IMR-90 (cell line): ENCODE measurements around the gene RRP1B.

ENCODE experiments used
- CEBPB ChIP-seq: IDR thresholded peaks from 2 replicates; pipeline ENCODE4 v1.6.1; 2012; ENCODE audit warnings: low read depth, low read length, improper control_type of control experiment
- MAZ ChIP-seq: IDR thresholded peaks from 2 replicates; pipeline ENCODE4 v1.6.1; 2012; ENCODE audit warnings: low read depth, mild to moderate bottlenecking, low read length, improper control_type of control experiment, moderate library complexity, borderline replicate concordance
- POLR2A ChIP-seq: IDR thresholded peaks from 2 replicates; pipeline ENCODE4 v1.6.1; 2012; ENCODE audit warnings: mild to moderate bottlenecking, low read depth, low read length
- RAD21 ChIP-seq: IDR thresholded peaks from 2 replicates; pipeline ENCODE4 v1.6.1; 2012; ENCODE audit warnings: low read length, improper control_type of control experiment
- SMC3 ChIP-seq: fragments of 150-350 bp; IDR thresholded peaks from 2 replicates; pipeline ENCODE4 v1.6.1; 2016; ENCODE audit warnings: low read depth, mild to moderate bottlenecking, antibody characterized with exemption, low read length, moderate library complexity
- USF2 ChIP-seq: fragments of 150-350 bp; IDR thresholded peaks from 2 replicates; pipeline ENCODE4 v1.6.1; 2017; ENCODE audit warnings: mild to moderate bottlenecking, antibody characterized with exemption, low read length, low read depth
- TF ChIP-seq, protein P1 (sequence below): conservative IDR thresholded peaks from 2 replicates; pipeline ENCODE4 v1.5.1; 2012; ENCODE audit warnings: mild to moderate bottlenecking, low read depth, low read length, improper control_type of control experiment

GRCh38 chr21:43702785-43703034 is 43.4 kb downstream of the RRP1B start:
- TF ChIP-seq, protein P1, sequence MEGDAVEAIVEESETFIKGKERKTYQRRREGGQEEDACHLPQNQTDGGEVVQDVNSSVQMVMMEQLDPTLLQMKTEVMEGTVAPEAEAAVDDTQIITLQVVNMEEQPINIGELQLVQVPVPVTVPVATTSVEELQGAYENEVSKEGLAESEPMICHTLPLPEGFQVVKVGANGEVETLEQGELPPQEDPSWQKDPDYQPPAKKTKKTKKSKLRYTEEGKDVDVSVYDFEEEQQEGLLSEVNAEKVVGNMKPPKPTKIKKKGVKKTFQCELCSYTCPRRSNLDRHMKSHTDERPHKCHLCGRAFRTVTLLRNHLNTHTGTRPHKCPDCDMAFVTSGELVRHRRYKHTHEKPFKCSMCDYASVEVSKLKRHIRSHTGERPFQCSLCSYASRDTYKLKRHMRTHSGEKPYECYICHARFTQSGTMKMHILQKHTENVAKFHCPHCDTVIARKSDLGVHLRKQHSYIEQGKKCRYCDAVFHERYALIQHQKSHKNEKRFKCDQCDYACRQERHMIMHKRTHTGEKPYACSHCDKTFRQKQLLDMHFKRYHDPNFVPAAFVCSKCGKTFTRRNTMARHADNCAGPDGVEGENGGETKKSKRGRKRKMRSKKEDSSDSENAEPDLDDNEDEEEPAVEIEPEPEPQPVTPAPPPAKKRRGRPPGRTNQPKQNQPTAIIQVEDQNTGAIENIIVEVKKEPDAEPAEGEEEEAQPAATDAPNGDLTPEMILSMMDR: no peak
- no peak for TF ChIP-seq SMC3
- TF ChIP-seq CEBPB: no peak
- TF ChIP-seq POLR2A: no peak
- TF ChIP-seq RAD21: no peak
- no peak for TF ChIP-seq USF2
- no peak for TF ChIP-seq MAZ
